Measurements from ENCODE around the gene RAC2.

DNA sequence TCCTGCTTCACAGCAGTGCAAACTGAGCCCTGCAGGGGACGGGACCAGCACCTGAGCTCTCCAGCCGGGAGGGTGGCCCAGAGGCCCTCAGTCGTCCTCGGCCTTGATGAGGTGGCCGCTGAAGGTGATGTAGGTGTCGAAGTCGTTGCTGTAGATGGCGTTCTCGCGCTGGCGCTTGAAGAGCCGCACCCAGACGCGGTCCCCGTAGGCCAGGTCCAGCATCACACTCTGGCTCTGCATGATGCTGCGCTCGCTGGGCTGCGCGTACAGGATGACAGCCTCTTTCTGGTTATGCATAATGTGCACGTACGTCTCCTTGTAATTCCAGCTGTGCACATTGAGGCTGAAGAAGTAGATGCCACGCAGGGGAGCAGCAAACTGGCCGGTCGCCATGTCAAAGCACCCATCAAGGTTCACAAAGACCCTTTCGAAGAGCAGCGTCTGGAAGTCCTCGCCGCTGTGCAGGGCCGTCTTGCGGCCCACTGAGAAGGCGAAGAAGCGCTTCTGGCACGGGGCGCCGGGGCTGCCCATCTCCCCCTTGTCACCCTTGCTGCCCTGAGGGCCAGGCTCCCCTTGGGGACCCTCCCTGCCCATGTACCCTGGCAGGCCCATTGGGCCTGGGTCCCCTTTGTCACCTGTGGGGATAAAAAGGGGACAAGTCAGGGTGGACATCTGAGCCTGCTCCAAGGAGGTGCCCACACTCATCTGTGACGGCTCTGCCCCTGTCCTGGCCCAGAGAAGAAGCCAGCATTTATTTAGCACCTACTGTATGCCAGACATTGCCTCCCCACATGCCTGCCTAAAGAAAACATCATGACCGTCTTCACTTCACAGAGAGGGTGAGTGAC lies 61.7 kb downstream of the RAC2 start:
- TF ChIP-seq, protein P1, sequence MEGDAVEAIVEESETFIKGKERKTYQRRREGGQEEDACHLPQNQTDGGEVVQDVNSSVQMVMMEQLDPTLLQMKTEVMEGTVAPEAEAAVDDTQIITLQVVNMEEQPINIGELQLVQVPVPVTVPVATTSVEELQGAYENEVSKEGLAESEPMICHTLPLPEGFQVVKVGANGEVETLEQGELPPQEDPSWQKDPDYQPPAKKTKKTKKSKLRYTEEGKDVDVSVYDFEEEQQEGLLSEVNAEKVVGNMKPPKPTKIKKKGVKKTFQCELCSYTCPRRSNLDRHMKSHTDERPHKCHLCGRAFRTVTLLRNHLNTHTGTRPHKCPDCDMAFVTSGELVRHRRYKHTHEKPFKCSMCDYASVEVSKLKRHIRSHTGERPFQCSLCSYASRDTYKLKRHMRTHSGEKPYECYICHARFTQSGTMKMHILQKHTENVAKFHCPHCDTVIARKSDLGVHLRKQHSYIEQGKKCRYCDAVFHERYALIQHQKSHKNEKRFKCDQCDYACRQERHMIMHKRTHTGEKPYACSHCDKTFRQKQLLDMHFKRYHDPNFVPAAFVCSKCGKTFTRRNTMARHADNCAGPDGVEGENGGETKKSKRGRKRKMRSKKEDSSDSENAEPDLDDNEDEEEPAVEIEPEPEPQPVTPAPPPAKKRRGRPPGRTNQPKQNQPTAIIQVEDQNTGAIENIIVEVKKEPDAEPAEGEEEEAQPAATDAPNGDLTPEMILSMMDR (IDR thresholded peaks at IDR 0.05) = no peak
- no peak for TF ChIP-seq EP300 (IDR thresholded peaks at IDR 0.05)
